ENCODE measurements around the gene NCKAP5. TPM values are rescaled to one million over a fixed set of nuclear protein-coding genes. Genes with fewer than 3 reads are reported as not detected.

Gene NCKAP5
- total and polyA plus RNA-seq, 9 donors = 0.80 to 2.7 (median 2.2) TPM

- no peaks in the 10 kb centered on the region for H3K36me3 ChIP-seq
Measured at GRCh38 chr2:132740081-132740720, 828.1 kb downstream of the NCKAP5 start.

GRCh38 chr2:132738223-132738622, 830.0 kb downstream of the NCKAP5 start:
- TF ChIP-seq CTCF (IDR thresholded peaks at IDR 0.05) (no peak), EP300 (IDR thresholded peaks at IDR 0.05) (no peak), POLR2A (IDR thresholded peaks at IDR 0.05) (no peak)
- Histone ChIP-seq H3K36me3 (no peaks in the 10 kb centered on the region), H3K27ac (no peak overlapping the region), H3K27me3 (no peaks in the 10 kb centered on the region), H3K4me1 (ENCODE audit: insufficient read depth) (no peaks in the 10 kb centered on the region), H3K9me3 (no peaks in the 10 kb centered on the region), H3K4me3 (no peak overlapping the region)
- intact Hi-C loops (cut with DNase I) = no loop called here
- DNase-seq = no peak
- WGBS, 3 donors = 91 to 97% (median 96%) methylated on average over 1 of the region's 1 CpG

More at GRCh38 chr2:132740081-132740720, 828.1 kb downstream of the NCKAP5 start:
- Histone ChIP-seq H3K4me3 (no peak overlapping the region), H3K4me1 (ENCODE audit: insufficient read depth) (no peaks in the 10 kb centered on the region), H3K9me3 (no peaks in the 10 kb centered on the region), H3K27ac (no peak overlapping the region), H3K27me3 (no peaks in the 10 kb centered on the region)
- intact Hi-C loops (cut with DNase I) = no loop called here
- no peak for TF ChIP-seq CTCF (IDR thresholded peaks at IDR 0.05)
- TF ChIP-seq EP300 (IDR thresholded peaks at IDR 0.05) = no peak
- no peak for DNase-seq

- no peak for DNase-seq
- intact Hi-C loops (cut with DNase I) = no loop called here
- Histone ChIP-seq H3K9me3 (no peaks in the 10 kb centered on the region), H3K27me3 (no peaks in the 10 kb centered on the region), H3K36me3 (no peaks in the 10 kb centered on the region), H3K4me1 (ENCODE audit: insufficient read depth) (no peaks in the 10 kb centered on the region), H3K4me3 (no peak overlapping the region), H3K27ac (no peak overlapping the region)
- TF ChIP-seq CTCF (IDR thresholded peaks at IDR 0.05) = no peak
- WGBS, 3 donors = 88 to 98% (median 89%) methylated on average over 1 of the region's 1 CpG
Measured at GRCh38 chr2:132736059-132736458, 832.2 kb downstream of the NCKAP5 start.

GRCh38 chr2:132734961-132735360, 833.3 kb downstream of the NCKAP5 start:
- Histone ChIP-seq H3K4me3 (no peak overlapping the region), H3K27ac (no peak overlapping the region), H3K4me1 (ENCODE audit: insufficient read depth) (no peaks in the 10 kb centered on the region), H3K36me3 (no peaks in the 10 kb centered on the region), H3K27me3 (no peaks in the 10 kb centered on the region), H3K9me3 (no peaks in the 10 kb centered on the region)
- intact Hi-C loops (cut with DNase I) = no loop called here
- TF ChIP-seq CTCF (IDR thresholded peaks at IDR 0.05) (no peak), POLR2A (IDR thresholded peaks at IDR 0.05) (no peak), EP300 (IDR thresholded peaks at IDR 0.05) (no peak)
- 88 to 92% (median 90%) methylated on average over 3 of the region's 3 CpGs for WGBS, 3 donors
- DNase-seq = no peak

Measured in ovary (tissue), 9 donors.